Non-pigmented ciliary epithelial cell (primary cell): Measurements from ENCODE around the gene POGK.
"Not testable (repeated sequence)": the region's sequence is repeated elsewhere in the genome, so short reads cannot be mapped to it uniquely, and the experiment has no call there.

Source experiments
- DNase-seq: peaks from one replicate; pipeline ENCODE4 v3.0.0-alpha.2; 2010; ENCODE audit warnings: low read depth

POGK gene

GRCh38 chr1:166838766-166839599 is at the start of gene POGK:
TSS of gene POGK (plus strand) at chr1:166839475. CDS start at chr1:166840957, 1,482 bp downstream.
- DNase-seq = peak; percentile 41

GRCh38 chr1:166796620-166797236 is 42.5 kb upstream of the POGK start:
- DNase-seq = no peak

GRCh38 chr1:166808952-166809351 is 30.3 kb upstream of the POGK start:
- DNase-seq = no peak

- DNase-seq = peak; percentile 24
These were observed 27.6 kb upstream of the POGK start for GRCh38 chr1:166811691-166812090.

- no peak for DNase-seq
These were observed 25.6 kb upstream of the POGK start for GRCh38 chr1:166813508-166814223.

GRCh38 chr1:166814611-166815010 is 24.7 kb upstream of the POGK start:
- DNase-seq = peak; percentile 31

GRCh38 chr1:166819974-166820373 is 19.3 kb upstream of the POGK start:
- no peak for DNase-seq

- no peak for DNase-seq
These were observed 16.9 kb upstream of the POGK start for GRCh38 chr1:166822385-166822784.

GRCh38 chr1:166827426-166827825 is 11.8 kb upstream of the POGK start:
- DNase-seq = no peak

- not testable (repeated sequence) for DNase-seq
These were observed 9.5 kb upstream of the POGK start for GRCh38 chr1:166829762-166830161.

GRCh38 chr1:166836733-166837132 is 2.5 kb upstream of the POGK start:
- DNase-seq = no peak

GRCh38 chr1:166839600-166840308 is 479 bp downstream of the POGK start:
- DNase-seq = no peak

GRCh38 chr1:166840309-166841274 is 1.3 kb downstream of the POGK start:
- no peak for DNase-seq

GRCh38 chr1:166843322-166843721 is 4.0 kb downstream of the POGK start:
- no peak for DNase-seq

GRCh38 chr1:166843769-166844596 is 4.7 kb downstream of the POGK start:
- DNase-seq = no peak

- no peak for DNase-seq
These were observed 5.5 kb downstream of the POGK start for GRCh38 chr1:166844791-166845190.

- DNase-seq = no peak
These were observed 8.9 kb downstream of the POGK start for GRCh38 chr1:166848193-166848592.

GRCh38 chr1:166849135-166849534 is 9.9 kb downstream of the POGK start:
- no peak for DNase-seq

- no peak for DNase-seq
These were observed 13.6 kb downstream of the POGK start for GRCh38 chr1:166852918-166853317.

GRCh38 chr1:166855558-166855957 is 16.3 kb downstream of the POGK start:
- no peak for DNase-seq
